Amniotic stem cell (primary cell): ENCODE data around the gene MED4.

ENCODE experiments used
- DNase-seq: peaks from one replicate; lab custom pipeline; 2025; lab: John Stamatoyannopoulos, UW

MED4 gene

GRCh38 chr13:48094781-48095502 is at the start of gene MED4:
Gene MED4 (minus strand): TSS chr13:48095104. CDS start chr13:48095078, 26 bp downstream.
- DNase-seq: peak; percentile 89

- no peak for DNase-seq
These were observed 49.6 kb upstream of the MED4 start for GRCh38 chr13:48144413-48145035.

- no peak for DNase-seq
These were observed 47.5 kb upstream of the MED4 start for GRCh38 chr13:48142436-48142835.

GRCh38 chr13:48138270-48138669 is 43.4 kb upstream of the MED4 start:
- no peak for DNase-seq

- DNase-seq: no peak
These were observed 38.1 kb upstream of the MED4 start for GRCh38 chr13:48132961-48133360.

GRCh38 chr13:48131533-48131932 is 36.6 kb upstream of the MED4 start:
- no peak for DNase-seq

GRCh38 chr13:48126944-48127830 is 32.3 kb upstream of the MED4 start:
- DNase-seq: no peak

- DNase-seq: no peak
These were observed 30.9 kb upstream of the MED4 start for GRCh38 chr13:48125794-48126228.

GRCh38 chr13:48123812-48124211 is 28.9 kb upstream of the MED4 start:
- no peak for DNase-seq

GRCh38 chr13:48121733-48122132 is 26.8 kb upstream of the MED4 start:
- DNase-seq: no peak

GRCh38 chr13:48120241-48120640 is 25.3 kb upstream of the MED4 start:
- DNase-seq: no peak

GRCh38 chr13:48118030-48118429 is 23.1 kb upstream of the MED4 start:
- DNase-seq: no peak

- DNase-seq: no peak
These were observed 21.9 kb upstream of the MED4 start for GRCh38 chr13:48116808-48117207.

- no peak for DNase-seq
These were observed 18.8 kb upstream of the MED4 start for GRCh38 chr13:48113756-48114130.

GRCh38 chr13:48112896-48113755 is 18.2 kb upstream of the MED4 start:
- no peak for DNase-seq

GRCh38 chr13:48110931-48111721 is 16.2 kb upstream of the MED4 start:
- DNase-seq: no peak

- no peak for DNase-seq
These were observed 15.4 kb upstream of the MED4 start for GRCh38 chr13:48110132-48110868.

GRCh38 chr13:48108106-48108505 is 13.2 kb upstream of the MED4 start:
- DNase-seq: no peak

GRCh38 chr13:48097793-48098192 is 2.9 kb upstream of the MED4 start:
- no peak for DNase-seq

GRCh38 chr13:48096670-48097069 is 1.8 kb upstream of the MED4 start:
- DNase-seq: no peak
